Neuronal stem cell (in vitro differentiated cells): ENCODE data around the gene RAPGEF3.

Source experiments
- DNase-seq: peaks from one replicate; pipeline ENCODE4 v3.0.0-alpha.2; 2013; ENCODE audit warnings: low spot score
- H2AFZ ChIP-seq: one replicate; pipeline ENCODE4 v1.6.1; 2013; ENCODE audit warnings: mild to moderate bottlenecking, low read length, inconsistent platforms
- H2AK5ac ChIP-seq: 2 replicates; pipeline ENCODE4 v1.6.1; 2013; ENCODE audit warnings: low read depth, mild to moderate bottlenecking, inconsistent platforms, low read length, moderate library complexity, mixed read lengths
- H2BK120ac ChIP-seq: 2 replicates; pipeline ENCODE4 v1.6.1; 2013; ENCODE audit warnings: low read depth, mild to moderate bottlenecking, inconsistent platforms, low read length, moderate library complexity, mixed read lengths
- H2BK12ac ChIP-seq: one replicate; pipeline ENCODE4 v1.6.1; 2013; ENCODE audit warnings: low read length, inconsistent platforms
- H2BK15ac ChIP-seq: 2 replicates; pipeline ENCODE4 v1.6.1; 2013; ENCODE audit warnings: mild to moderate bottlenecking, low read length, inconsistent platforms, mixed read lengths
- H2BK5ac ChIP-seq: one replicate; pipeline ENCODE4 v1.6.1; 2013; ENCODE audit warnings: inconsistent platforms, mild to moderate bottlenecking, low read length, moderate library complexity
- H3K14ac ChIP-seq: one replicate; pipeline ENCODE4 v1.6.1; 2013; ENCODE audit warnings: low read length, inconsistent platforms
- H3K18ac ChIP-seq: 2 replicates; pipeline ENCODE4 v1.6.1; 2013; ENCODE audit warnings: low read length, inconsistent platforms
- H3K23ac ChIP-seq: 2 replicates; pipeline ENCODE4 v1.6.1; 2013; ENCODE audit warnings: low read depth, mild to moderate bottlenecking, mixed read lengths, low read length, inconsistent platforms; ENCODE audit not compliant: poor library complexity
- H3K27ac ChIP-seq: replicated peaks from 3 replicates; pipeline ENCODE4 v1.5.1; 2013; ENCODE audit warnings: low read length, inconsistent platforms
- H3K27me3 ChIP-seq, 3 experiments: 2 replicates each; pipeline ENCODE4 v1.6.1; 2013; ENCODE audit warnings: low read length in 3 of 3, mild to moderate bottlenecking in 2 of 3, inconsistent platforms in 1 of 3, low read depth in 1 of 3, mixed read lengths in 1 of 3, moderate library complexity in 1 of 3; ENCODE audit not compliant: control insufficient read depth in 3 of 3, insufficient read depth in 3 of 3
- H3K36me3 ChIP-seq, 2 donors: replicated peaks in 1 of 2; 2 replicates each; pipeline ENCODE4 v1.6.1; 2013; ENCODE audit warnings: low read length in 2 of 2; ENCODE audit not compliant: control insufficient read depth in 2 of 2, insufficient read depth in 2 of 2
- H3K4ac ChIP-seq: 2 replicates; pipeline ENCODE4 v1.6.1; 2013; ENCODE audit warnings: inconsistent platforms, mild to moderate bottlenecking, low read length, moderate library complexity
- H3K4me1 ChIP-seq, 2 donors: 1 replicate in 1 of 2; 2 replicates in 1 of 2; pipeline ENCODE4 v1.6.1; 2013; ENCODE audit warnings: low read length in 2 of 2, low read depth in 1 of 2; ENCODE audit not compliant: control insufficient read depth in 2 of 2, insufficient read depth in 1 of 2
- H3K4me2 ChIP-seq: one replicate; pipeline ENCODE4 v1.6.1; 2013; ENCODE audit warnings: mild to moderate bottlenecking, low read length, inconsistent platforms; ENCODE audit not compliant: insufficient read depth, poor library complexity, severe bottlenecking
- H3K4me3 ChIP-seq, 2 donors: 2 replicates each; pipeline ENCODE4 v1.5.1; 2013; ENCODE audit warnings: low read length in 2 of 2, mild to moderate bottlenecking in 2 of 2, inconsistent platforms in 1 of 2, moderate library complexity in 1 of 2
- H3K79me1 ChIP-seq: one replicate; pipeline ENCODE4 v1.6.1; 2013; ENCODE audit warnings: low read depth, mild to moderate bottlenecking, inconsistent platforms, low read length, moderate library complexity
- H3K9ac ChIP-seq: one replicate; pipeline ENCODE4 v1.6.1; 2013; ENCODE audit warnings: mild to moderate bottlenecking, low read depth, low read length, inconsistent platforms; ENCODE audit not compliant: poor library complexity
- H3K9me3 ChIP-seq, 2 donors: replicated peaks in 1 of 2; 2 replicates each; pipeline versions ENCODE3 to v1.6.1; 2013; ENCODE audit warnings: low read length in 2 of 2, mild to moderate bottlenecking in 2 of 2, inconsistent platforms in 1 of 2, low read depth in 1 of 2, mixed read lengths in 1 of 2, moderate library complexity in 1 of 2; ENCODE audit not compliant: control insufficient read depth in 2 of 2, insufficient read depth in 1 of 2
- H4K8ac ChIP-seq: one replicate; pipeline ENCODE4 v1.6.1; 2013; ENCODE audit warnings: low read depth, mild to moderate bottlenecking, inconsistent platforms, low read length, moderate library complexity
- H4K91ac ChIP-seq: one replicate; pipeline ENCODE4 v1.6.1; 2013; ENCODE audit warnings: low read length, low read depth, mild to moderate bottlenecking, inconsistent platforms; ENCODE audit not compliant: poor library complexity
- WGBS, 2 donors: extraction: QIAGEN DNeasy Blood & Tissue Kit; methylation state at CpG; one replicate each; pipeline ENCODE4 v1.1.7; 2013; ENCODE audit warnings: missing lambda C conversion rate in 2 of 2, mixed read lengths in 1 of 2; ENCODE audit not compliant: insufficient read length in 2 of 2, insufficient replicate concordance in 1 of 2; ENCODE audit errors: extremely low coverage in 2 of 2; 5-methylcytosine and 5-hydroxymethylcytosine counted together

RAPGEF3 gene

GRCh38 chr12:47781479-47782371 lies 23.0 kb upstream of the RAPGEF3 start:
- Histone ChIP-seq H2BK120ac (no peak overlapping the region), H3K4me3 (no peak overlapping the region), H3K14ac (no peak overlapping the region), H3K27me3 (no peaks in the 10 kb centered on the region), H3K4me2 (no peak overlapping the region), H3K9me3 (no peaks in the 10 kb centered on the region), H3K18ac (no peak overlapping the region), H2AFZ (no peak overlapping the region), H3K36me3 (peaks cover 33 to 61% of the 10 kb centered on the region in 2 donors), H3K79me1 (no peaks in the 10 kb centered on the region), H3K9ac (no peak overlapping the region), H3K4ac (no peak overlapping the region), H3K27ac (no peak overlapping the region), H2BK12ac (no peak overlapping the region), H4K91ac (no peak overlapping the region), H3K4me1 (peaks cover 2 to 7% of the 10 kb centered on the region in 2 donors), H2AK5ac (no peak overlapping the region), H2BK5ac (no peak overlapping the region), H3K23ac (peak overlapping the region; percentile 5), H2BK15ac (no peak overlapping the region), H4K8ac (no peak overlapping the region)
- no CpG with 5 or more reads among the region's 13 CpGs for WGBS, 2 donors
- DNase-seq: no peak

- H3K27ac ChIP-seq: no peak overlapping the region
Measured at GRCh38 chr12:47779943-47780504, 21.3 kb upstream of the RAPGEF3 start.

GRCh38 chr12:47779301-47779942 lies 20.7 kb upstream of the RAPGEF3 start:
- H3K27me3 ChIP-seq: no peaks in the 10 kb centered on the region
- WGBS, 2 donors: no CpG with 5 or more reads among the region's 19 CpGs
- no peak overlapping the region for H2BK12ac ChIP-seq
- no peaks in the 10 kb centered on the region for H3K79me1 ChIP-seq
- H3K4ac ChIP-seq: no peak overlapping the region
- no peak overlapping the region for H3K27ac ChIP-seq
- H4K91ac ChIP-seq: no peak overlapping the region
- no peak overlapping the region for H2BK5ac ChIP-seq
- peak overlapping the region; percentile 45 for H3K9ac ChIP-seq
- H2BK120ac ChIP-seq: no peak overlapping the region
- H2BK15ac ChIP-seq: no peak overlapping the region
- H3K18ac ChIP-seq: no peak overlapping the region
- H3K14ac ChIP-seq: no peak overlapping the region
- DNase-seq: peak; percentile 92
- no peak overlapping the region for H3K4me2 ChIP-seq
- peaks cover 2 to 8% of the 10 kb centered on the region in 2 donors for H3K4me1 ChIP-seq
- H3K23ac ChIP-seq: peak overlapping the region; percentile 29
- H3K36me3 ChIP-seq: peaks cover 15 to 38% of the 10 kb centered on the region in 2 donors
- H2AFZ ChIP-seq: no peak overlapping the region
- H2AK5ac ChIP-seq: no peak overlapping the region
- H3K4me3 ChIP-seq: peak overlapping the region in 1 of 2 donors; percentile 11
- no peak overlapping the region for H4K8ac ChIP-seq
- no peaks in the 10 kb centered on the region for H3K9me3 ChIP-seq

More at GRCh38 chr12:47779943-47780504, 21.3 kb upstream of the RAPGEF3 start:
- H2AFZ ChIP-seq: no peak overlapping the region
- no peak overlapping the region for H2BK15ac ChIP-seq
- no peak for DNase-seq
- no peak overlapping the region for H2BK5ac ChIP-seq
- H3K4ac ChIP-seq: no peak overlapping the region
- H3K18ac ChIP-seq: peak overlapping the region; percentile 60
- no peak overlapping the region for H3K4me2 ChIP-seq
- H3K4me1 ChIP-seq: peaks cover 2 to 7% of the 10 kb centered on the region in 2 donors
- no CpG with 5 or more reads among the region's 11 CpGs for WGBS, 2 donors
- H3K4me3 ChIP-seq: no peak overlapping the region
- H2AK5ac ChIP-seq: no peak overlapping the region
- no peak overlapping the region for H2BK120ac ChIP-seq
- H3K79me1 ChIP-seq: no peaks in the 10 kb centered on the region
- no peak overlapping the region for H3K23ac ChIP-seq
- no peaks in the 10 kb centered on the region for H3K9me3 ChIP-seq
- H4K91ac ChIP-seq: no peak overlapping the region
- no peak overlapping the region for H3K14ac ChIP-seq
- no peak overlapping the region for H3K9ac ChIP-seq
- H3K36me3 ChIP-seq: peaks cover 18 to 44% of the 10 kb centered on the region in 2 donors
- no peaks in the 10 kb centered on the region for H3K27me3 ChIP-seq
- no peak overlapping the region for H2BK12ac ChIP-seq
- no peak overlapping the region for H4K8ac ChIP-seq

GRCh38 chr12:47778881-47779280 lies 20.2 kb upstream of the RAPGEF3 start:
- peaks cover 2 to 9% of the 10 kb centered on the region in 2 donors for H3K4me1 ChIP-seq
- H3K18ac ChIP-seq: no peak overlapping the region
- H2BK5ac ChIP-seq: no peak overlapping the region
- no peak overlapping the region for H4K8ac ChIP-seq
- H3K9ac ChIP-seq: peak overlapping the region; percentile 5
- H2BK15ac ChIP-seq: no peak overlapping the region
- H2AFZ ChIP-seq: no peak overlapping the region
- H3K9me3 ChIP-seq: no peaks in the 10 kb centered on the region
- no peak overlapping the region for H3K27ac ChIP-seq
- no CpG with 5 or more reads among the region's 14 CpGs for WGBS, 2 donors
- peak overlapping the region; percentile 1 for H3K23ac ChIP-seq
- no peak overlapping the region for H2BK12ac ChIP-seq
- H3K27me3 ChIP-seq: peaks cover 0 to 1% (median 0%) of the 10 kb centered on the region in 3 experiments
- no peaks in the 10 kb centered on the region for H3K79me1 ChIP-seq
- no peak overlapping the region for H3K4me2 ChIP-seq
- no peak overlapping the region for H3K14ac ChIP-seq
- DNase-seq: no peak
- H3K36me3 ChIP-seq: peaks cover 11 to 32% of the 10 kb centered on the region in 2 donors
- no peak overlapping the region for H2BK120ac ChIP-seq
- no peak overlapping the region for H3K4ac ChIP-seq
- H2AK5ac ChIP-seq: no peak overlapping the region
- peak overlapping the region in 1 of 2 donors; percentile 31 for H3K4me3 ChIP-seq
- H4K91ac ChIP-seq: no peak overlapping the region
